Heart right ventricle (tissue), 16 donors: ENCODE measurements around the gene SKIC3. TPM values are rescaled to one million over a fixed set of nuclear protein-coding genes. Genes with fewer than 3 reads are reported as not detected.

Experiments
- ATAC-seq, 8 donors: fragments of 200-7000 bp; cut with Tn5 transposase; one replicate each; pipeline ENCODE4 v1.9.1; 2020; ENCODE audit warnings: mild to moderate bottlenecking in 8 of 8, moderate library complexity in 8 of 8, moderate number of reproducible peaks in 1 of 8
- DNase-seq, 2 donors: peaks; one replicate each; pipeline ENCODE4 v3.0.0-alpha.2; 2020
- H3K27ac ChIP-seq, 10 donors: fragments of 200-600 bp; sonication (generic) in 2 of 10; one replicate each; pipeline versions ENCODE4 v1.5.0 to v1.8.0; 2020 to 2022; ENCODE audit warnings: mild to moderate bottlenecking in 3 of 10
- H3K27me3 ChIP-seq, 7 donors: fragments of 200-600 bp; one replicate each; pipeline ENCODE4 v1.8.0; 2021 to 2022; ENCODE audit warnings: mild to moderate bottlenecking in 2 of 7
- H3K36me3 ChIP-seq, 9 donors: fragments of 200-600 bp; sonication (generic) in 1 of 9; one replicate each; pipeline versions ENCODE4 v1.5.0 to v1.8.0; 2020 to 2022; ENCODE audit warnings: mild to moderate bottlenecking in 2 of 9
- H3K4me1 ChIP-seq, 9 donors: fragments of 200-600 bp; sonication (generic) in 1 of 9; one replicate each; pipeline versions ENCODE4 v1.5.0 to v1.8.0; 2020 to 2022; ENCODE audit warnings: mild to moderate bottlenecking in 4 of 9
- H3K4me3 ChIP-seq, 10 donors: fragments of 200-600 bp; sonication (generic) in 2 of 10; one replicate each; pipeline versions ENCODE4 v1.5.0 to v1.8.0; 2020 to 2022; ENCODE audit warnings: mild to moderate bottlenecking in 7 of 10, moderate library complexity in 2 of 10
- H3K9me3 ChIP-seq, 11 donors: fragments of 200-600 bp in 10 of 11; sonication (generic) in 2 of 11; one replicate each; pipeline versions ENCODE4 v1.5.0 to v1.8.0; 2013 to 2022; ENCODE audit warnings: mild to moderate bottlenecking in 2 of 11, control low read depth in 1 of 11, moderate library complexity in 1 of 11
- CTCF ChIP-seq, 9 donors: fragments of 200-600 bp; sonication (generic) in 2 of 9; IDR thresholded peaks; one replicate each; pipeline versions ENCODE4 v1.5.0 to v1.8.0; 2021 to 2022; ENCODE audit warnings: antibody characterized with exemption in 9 of 9, mild to moderate bottlenecking in 5 of 9, moderate library complexity in 1 of 9
- WGBS, 2 donors: extraction: QIAGEN DNeasy Blood & Tissue Kit; methylation state at CpG; one replicate each; pipeline ENCODE4 v1.1.7; 2013; ENCODE audit warnings: inconsistent platforms in 1 of 2; 5-methylcytosine and 5-hydroxymethylcytosine counted together
- intact Hi-C, 10 donors: fragments of 100-400 bp; cut with DNase I; formaldehyde crosslinking; loops; one replicate each; pipeline versions ENCODE4 v1.11.1 to v1.14.2; 2022
- polyA plus RNA-seq, 2 donors: library from polyadenylated mRNA; stranded (reverse); fragments of 200-250 nt; gene quantifications; one replicate each; pipeline ENCODE4 v1.2.3, GENCODE V29; 2013
- total RNA-seq, 10 donors: library from RNA; stranded (reverse); fragmentation: NEBNext Ultra II Directional in 3 of 10; extraction: Animal tissue kit (Norgen Biotek cat#: 25700) in 3 of 10; gene quantifications; one replicate each; pipeline versions ENCODE4 v1.2.1 to v1.2.4, GENCODE V29; 2021 to 2023
- donor health status: Arrhythmogenic right ventricular cardiomyopathy.
- donor health status: ischemic (EF 13 %, LVEDD 7.1; RV severe dilation, severe dysfunction).
- donor health status: healthy with polysubstance abuse.
- donor health status: DM: no; HTN: yes; CAD: no.
- donor health status: DM: no; HTN: no; CAD: no.
- donor health status: ischemic (EF 25% LVEDD 6.9; RV normal size, moderate dysfunction).
- donor health status: ischemic (EF 25% LVEDD 5.7; RV mildly dilated, moderate dysfunction).
- donor health status: healthy.
- donor health status: DM: yes; HTN: yes; CAD: no.
- donor health status: Ischemic cardiomyopathy.
- donor health status: ischemic (EF 35%, LVEDD 5.7; RV mildly dilated, moderate dysfunction).
- donor health status: nonischemic (EF 11% LVEDD 7.7; RV severe dilation, severe dysfunction).
- donor health status: DM: yes; HTN: yes; CAD: no.
- donor health status: PGD.
- donor health status: ischemic (EF 29% LVEDD 5.4; RV normal size, mild dysfunction).
- donor health status: nonischemic (EF 23%, LVEDD 6.1; RV moderate dilation, normal function).

Gene SKIC3
- total and polyA plus RNA-seq, 12 donors: 15.3 to 74.9 (median 68.0) TPM

GRCh38 chr5:95520206-95520605 lies 34.6 kb downstream of the SKIC3 start:
- intact Hi-C loops: no loop called here
- ATAC-seq (no peak), DNase-seq (no peak)
- no peak overlapping the region for H3K4me3 ChIP-seq
- H3K27me3 ChIP-seq: no peaks in the 10 kb centered on the region
- H3K4me1 ChIP-seq: no peaks in the 10 kb centered on the region
- no peak for TF ChIP-seq CTCF (IDR thresholded peaks at IDR 0.05)
- peaks cover 0 to 100% (median 39%) of the 10 kb centered on the region in 9 donors for H3K36me3 ChIP-seq
- no peaks in the 10 kb centered on the region for H3K9me3 ChIP-seq
- no peak overlapping the region for H3K27ac ChIP-seq
- WGBS, 2 donors: 94% methylated on average over 1 of the region's 1 CpG

GRCh38 chr5:95519681-95520080 lies 35.1 kb downstream of the SKIC3 start:
- intact Hi-C loops: no loop called here
- Histone ChIP-seq H3K4me3 (no peak overlapping the region), H3K4me1 (no peaks in the 10 kb centered on the region), H3K36me3 (peaks cover 0 to 100% (median 38%) of the 10 kb centered on the region in 9 donors), H3K27me3 (no peaks in the 10 kb centered on the region), H3K9me3 (no peaks in the 10 kb centered on the region), H3K27ac (no peak overlapping the region)
- TF ChIP-seq CTCF (IDR thresholded peaks at IDR 0.05): no peak
- 98% methylated on average over 1 of the region's 1 CpG for WGBS, 2 donors
- DNase-seq: no peak
- no peak for ATAC-seq

DNA sequence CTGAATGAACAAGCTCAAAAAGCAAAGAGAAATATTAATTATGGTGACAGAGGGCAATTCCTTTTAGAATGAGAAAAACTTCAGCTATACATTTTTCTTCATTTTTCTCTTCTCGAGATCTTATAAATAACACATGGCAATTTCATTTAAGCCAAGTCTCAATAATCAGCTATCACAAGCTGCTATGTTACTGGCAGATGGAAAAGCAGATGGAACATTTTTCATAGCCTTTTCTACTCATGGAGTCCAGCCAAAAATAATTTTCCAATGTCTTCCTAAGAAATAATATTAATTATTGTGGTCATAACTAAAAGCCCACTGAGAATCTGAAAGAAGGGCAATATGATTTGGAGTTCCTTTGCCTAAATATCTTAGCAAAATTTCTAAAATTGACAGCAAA lies 35.6 kb downstream of the SKIC3 start:
- no peaks in the 10 kb centered on the region for H3K27me3 ChIP-seq
- no peak overlapping the region for H3K4me3 ChIP-seq
- no peak for DNase-seq
- H3K4me1 ChIP-seq: no peaks in the 10 kb centered on the region
- no peak overlapping the region for H3K27ac ChIP-seq
- no peak for ATAC-seq
- TF ChIP-seq CTCF (IDR thresholded peaks at IDR 0.05): no peak
- intact Hi-C loops: no loop called here
- 76 to 81% methylated on average over 1 of the region's 1 CpG for WGBS, 2 donors
- H3K9me3 ChIP-seq: no peaks in the 10 kb centered on the region
- peaks cover 0 to 100% (median 37%) of the 10 kb centered on the region in 9 donors for H3K36me3 ChIP-seq

GRCh38 chr5:95518417-95518816 lies 36.4 kb downstream of the SKIC3 start:
- Histone ChIP-seq H3K4me1 (no peaks in the 10 kb centered on the region), H3K9me3 (no peaks in the 10 kb centered on the region), H3K27ac (no peak overlapping the region), H3K27me3 (no peaks in the 10 kb centered on the region), H3K4me3 (no peak overlapping the region), H3K36me3 (peaks cover 0 to 100% (median 40%) of the 10 kb centered on the region in 9 donors)
- ATAC-seq: no peak
- WGBS, 2 donors: 98 to 99% methylated on average over 2 of the region's 2 CpGs
- no peak for DNase-seq
- no peak for TF ChIP-seq CTCF (IDR thresholded peaks at IDR 0.05)
- intact Hi-C loops: no loop called here
